ENCODE data around the gene SLC26A1. TPM values are rescaled to one million over a fixed set of nuclear protein-coding genes. Genes with fewer than 3 reads are reported as not detected.

Gene SLC26A1
- total RNA-seq (2014; rRNA removed; shearing (Covaris generic)): not detected in 2 replicates

GRCh38 chr4:993111-994029, at the start of gene SLC26A1:
SLC26A1 (minus strand) TSS chr4:993404; CDS start chr4:991703, 1,701 bp downstream.
- DNase-seq (ENCODE audit: low read depth): no peak

DNA sequence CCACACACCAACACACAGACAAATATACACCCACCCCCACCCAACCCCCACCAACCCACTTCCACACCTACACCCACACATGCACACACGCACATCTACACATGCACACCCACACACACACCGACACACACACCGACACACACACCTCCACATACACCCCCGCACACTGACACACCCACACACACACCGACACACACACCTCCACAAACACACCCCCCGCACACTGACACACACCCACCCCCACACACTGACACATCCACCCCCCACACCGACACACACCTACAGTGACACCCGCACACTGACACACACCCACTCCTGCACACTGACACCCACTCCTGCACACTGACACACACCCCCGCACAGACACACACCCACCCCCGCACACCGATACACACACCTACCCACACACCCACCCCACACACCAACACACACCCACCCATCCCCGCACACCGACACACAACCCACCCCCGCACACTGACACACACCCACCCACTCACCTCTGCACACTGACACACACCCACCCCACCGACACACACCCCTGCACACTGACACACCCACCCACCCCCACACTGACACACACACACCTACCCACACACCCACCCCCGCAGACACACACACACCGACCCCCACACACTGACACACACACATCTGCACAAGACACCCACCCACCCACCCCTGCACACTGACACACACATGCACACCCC, 49.3 kb upstream of the SLC26A1 start:
- DNase-seq (ENCODE audit: low read depth): no peak

DNA sequence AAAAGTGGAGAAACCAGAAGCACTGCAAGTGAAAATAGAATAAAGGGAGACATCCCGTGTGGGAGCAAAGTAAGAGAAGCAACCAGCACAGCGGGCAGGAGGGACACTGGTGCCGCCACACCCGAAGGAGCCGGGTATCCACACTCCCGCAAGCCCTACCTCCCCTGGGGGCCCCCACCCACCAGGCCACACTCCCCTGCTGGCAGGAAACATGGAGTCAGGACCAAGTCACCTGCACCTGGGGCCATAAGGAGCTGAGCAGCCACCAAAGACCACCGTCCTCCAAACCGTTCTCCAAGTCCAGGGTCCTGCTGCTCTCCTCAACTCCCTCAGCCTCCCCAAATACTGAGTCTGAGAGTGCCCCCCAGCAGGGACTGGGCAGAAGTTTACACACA, 48.7 kb upstream of the SLC26A1 start:
- no peak for DNase-seq (ENCODE audit: low read depth)

DNA sequence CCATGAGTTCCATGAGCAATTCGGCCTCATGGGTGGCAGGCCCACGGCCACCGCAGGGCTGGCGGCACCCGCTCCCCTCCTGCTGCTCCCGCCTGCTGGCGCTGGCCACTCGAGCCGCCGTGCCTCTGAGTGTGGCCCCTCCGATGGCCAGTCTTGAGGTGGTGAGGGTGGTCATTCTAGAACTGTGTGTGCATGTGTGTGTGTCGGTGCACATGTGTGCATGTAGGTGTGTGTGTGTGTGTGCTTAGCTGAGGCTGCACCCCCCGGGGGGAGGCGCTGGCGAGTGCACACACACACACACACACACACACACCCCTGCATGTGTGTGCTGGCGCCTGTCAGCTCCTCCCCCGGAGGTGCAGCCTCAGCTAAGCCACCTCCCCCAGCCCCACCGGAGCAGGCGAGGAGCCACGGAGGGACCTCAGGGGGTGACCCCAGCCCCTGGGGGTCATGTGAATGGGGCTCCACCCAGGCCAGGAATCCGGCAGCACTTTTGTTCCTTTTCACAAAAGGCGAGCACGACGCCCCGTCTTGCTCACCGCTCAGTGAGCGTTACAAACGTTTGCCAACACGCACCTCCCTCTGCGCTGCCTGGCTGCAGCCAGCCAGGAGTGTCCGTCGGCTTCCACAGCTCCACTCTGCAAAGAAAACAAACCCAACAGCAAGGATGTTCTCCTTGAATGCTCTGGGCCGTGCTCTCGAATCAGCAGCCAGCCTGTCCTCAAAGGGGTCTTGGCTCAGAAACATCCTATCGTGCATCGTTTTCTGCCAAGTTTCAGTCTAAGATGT, 48.1 kb upstream of the SLC26A1 start:
- peak; percentile 57 for DNase-seq (ENCODE audit: low read depth)

GRCh38 chr4:1040344-1041146, 47.3 kb upstream of the SLC26A1 start:
- no peak for DNase-seq (ENCODE audit: low read depth)

DNA sequence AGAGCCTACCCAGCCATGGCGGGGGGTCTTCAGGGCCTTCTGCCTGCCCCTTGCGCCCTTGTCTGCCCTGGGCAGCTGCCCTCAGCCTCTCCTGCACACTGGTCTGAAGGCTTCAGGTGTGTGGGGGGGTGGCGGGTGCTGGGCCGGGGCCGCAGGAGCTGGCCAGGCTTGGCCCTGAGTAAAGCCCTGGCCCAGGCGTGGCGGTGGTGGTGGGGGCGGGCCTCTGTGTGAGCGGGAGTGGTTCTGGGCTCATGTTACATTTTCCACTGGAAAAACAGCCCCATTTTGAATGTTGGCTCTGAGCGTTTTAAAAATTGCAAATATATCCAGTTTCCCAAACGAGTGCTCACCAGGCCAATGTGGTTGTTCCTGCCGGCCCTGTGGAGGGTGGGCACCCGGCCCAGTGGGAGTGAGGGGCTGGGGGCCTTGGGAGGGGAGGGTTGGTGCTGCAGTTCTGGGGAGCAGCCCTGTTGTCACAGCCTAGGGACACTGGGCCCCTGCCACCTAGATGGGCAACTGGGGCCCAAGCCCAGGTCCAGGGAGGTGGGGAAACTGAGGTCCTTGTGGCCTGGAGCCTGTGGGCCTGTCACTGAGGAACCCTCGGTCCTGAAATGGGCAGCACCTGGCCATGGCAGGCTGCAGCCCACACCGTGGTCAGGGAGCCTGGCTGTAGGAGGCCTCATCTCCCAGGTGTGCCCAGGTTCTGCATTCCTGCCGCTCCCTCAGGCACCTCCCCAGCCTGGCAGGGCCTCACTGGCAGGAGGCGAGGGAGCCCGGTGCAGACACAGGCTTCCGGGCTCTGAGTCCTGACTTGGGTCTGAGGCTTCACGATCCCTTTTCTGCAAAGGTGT, 46.5 kb upstream of the SLC26A1 start:
- peak; percentile 62 for DNase-seq (ENCODE audit: low read depth)

- no peak for DNase-seq (ENCODE audit: low read depth)
Observed at GRCh38 chr4:1038948-1039492, 45.8 kb upstream of the SLC26A1 start.

GRCh38 chr4:1036976-1037810, 44.0 kb upstream of the SLC26A1 start:
- DNase-seq (ENCODE audit: low read depth): no peak

GRCh38 chr4:1036095-1036494, 42.9 kb upstream of the SLC26A1 start:
- DNase-seq (ENCODE audit: low read depth): no peak

DNA sequence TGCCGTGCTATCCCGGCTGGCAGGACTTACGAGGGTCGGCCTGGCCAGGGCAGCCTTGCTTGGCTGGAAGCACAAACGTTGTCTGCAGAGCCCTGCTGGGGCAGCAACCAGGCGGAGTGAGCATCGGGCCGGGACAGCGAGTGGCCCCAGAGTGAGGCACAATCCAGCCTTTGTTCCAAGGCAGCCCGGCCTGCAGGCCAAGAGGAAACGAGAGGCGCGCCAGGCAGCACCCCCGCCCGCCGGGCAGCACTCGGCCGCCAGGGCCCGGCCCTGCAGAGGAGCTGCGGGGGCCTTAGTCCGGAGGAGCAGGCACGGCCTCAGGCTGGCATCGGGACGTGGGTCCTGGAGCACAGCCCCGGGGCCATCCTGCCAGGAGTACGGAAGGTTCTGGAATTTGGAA, 42.3 kb upstream of the SLC26A1 start:
- DNase-seq (ENCODE audit: low read depth): no peak

DNA sequence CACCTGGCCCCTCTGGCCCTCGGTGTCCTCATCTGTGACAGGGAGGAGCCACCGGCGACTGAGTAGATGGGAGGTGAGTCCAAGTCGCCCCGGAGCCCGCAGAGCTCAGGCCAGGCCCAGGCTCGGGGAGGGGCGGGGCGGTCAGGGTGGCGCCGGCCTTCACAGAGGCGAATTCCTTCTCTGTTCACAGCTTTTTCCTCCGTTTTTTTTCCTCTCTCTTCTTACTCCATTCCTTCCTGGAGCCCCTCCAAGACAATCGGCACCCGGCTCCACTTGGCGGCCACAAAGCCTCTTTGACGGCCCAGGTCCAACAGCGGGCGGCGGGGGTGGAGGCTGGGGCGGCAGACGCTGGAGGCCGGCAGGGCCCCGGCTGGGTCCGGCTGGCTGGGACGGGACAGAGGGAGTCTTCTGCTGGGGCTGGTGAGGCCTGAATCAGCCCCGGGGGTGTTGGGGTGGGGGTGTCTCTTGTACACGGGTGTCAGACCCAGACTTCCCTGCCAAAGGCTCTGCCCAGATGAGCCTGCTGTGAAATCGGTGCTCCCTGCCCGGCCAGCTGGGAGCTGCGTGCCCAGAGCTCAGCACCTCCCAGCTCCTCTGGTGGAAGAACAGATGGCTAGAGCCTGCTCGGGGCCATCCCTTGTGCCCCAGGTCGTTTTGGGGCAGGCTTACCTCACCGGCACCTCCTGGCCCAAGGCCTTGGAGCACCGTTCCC, 40.8 kb upstream of the SLC26A1 start:
- DNase-seq (ENCODE audit: low read depth): peak; percentile 71

DNA sequence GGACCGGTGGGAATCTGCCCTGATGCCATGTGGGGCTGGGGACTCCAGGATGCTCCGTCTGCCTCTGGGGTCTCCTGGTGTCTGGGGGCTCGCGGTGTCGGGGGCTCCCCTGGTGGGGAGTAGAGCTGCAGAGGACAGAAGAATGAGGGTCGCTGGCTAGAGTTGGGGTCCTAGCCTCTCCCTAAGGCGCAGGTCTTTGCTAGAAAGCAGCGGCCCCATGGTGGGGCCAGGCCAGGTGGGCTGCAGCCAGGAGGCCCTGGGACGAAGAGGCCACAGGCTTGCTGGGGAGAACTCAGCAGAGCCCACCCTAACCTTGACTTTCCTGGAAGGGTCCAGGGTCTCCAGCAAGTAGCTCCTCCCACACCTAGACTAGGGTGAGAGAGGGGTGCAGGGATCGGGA, 39.7 kb upstream of the SLC26A1 start:
- no peak for DNase-seq (ENCODE audit: low read depth)

DNA sequence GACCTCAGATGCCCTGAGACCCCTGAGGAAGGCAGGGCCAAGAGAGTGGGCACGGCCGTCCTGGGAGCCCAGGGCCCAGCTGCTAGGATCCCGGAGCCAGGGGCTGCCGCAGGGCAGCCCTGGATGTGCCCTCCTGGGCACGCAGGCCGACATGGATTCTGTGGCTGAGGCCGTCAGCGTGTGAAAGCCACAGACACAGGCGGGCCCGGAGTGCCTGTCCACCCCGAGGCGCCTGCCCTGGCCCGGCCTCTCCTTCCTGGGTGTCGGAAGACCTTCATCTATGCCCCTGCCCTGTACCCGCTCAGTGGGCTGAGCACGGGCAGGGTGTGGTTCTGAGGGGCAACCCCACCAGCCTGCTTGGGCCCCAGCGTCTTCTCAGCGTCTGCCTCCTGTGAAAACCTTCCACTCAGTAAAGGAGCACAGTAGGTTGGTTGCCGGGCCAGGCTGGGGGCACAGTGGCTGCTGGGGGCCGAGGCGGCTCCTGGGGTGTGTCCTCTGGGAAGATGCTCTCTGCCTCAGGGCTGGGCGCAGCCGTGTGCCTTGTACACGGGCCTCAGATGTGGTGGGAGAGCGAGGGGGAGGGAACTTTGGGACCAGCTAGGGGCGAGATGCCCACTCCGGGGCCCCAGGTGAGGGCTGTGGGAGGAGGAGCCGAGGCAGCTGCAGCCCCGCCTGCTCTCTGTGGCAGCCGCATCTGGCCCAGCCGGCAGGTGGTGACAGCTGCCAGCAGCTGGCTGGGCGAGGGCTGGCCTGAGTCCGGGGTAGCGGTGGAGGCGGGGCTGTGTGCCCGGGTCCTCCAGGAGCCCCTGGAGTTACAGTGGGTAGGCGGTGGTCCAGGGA, 39.0 kb upstream of the SLC26A1 start:
- no peak for DNase-seq (ENCODE audit: low read depth)

GRCh38 chr4:1031346-1031745, 38.1 kb upstream of the SLC26A1 start:
- no peak for DNase-seq (ENCODE audit: low read depth)

GRCh38 chr4:1030559-1030958, 37.4 kb upstream of the SLC26A1 start:
- no peak for DNase-seq (ENCODE audit: low read depth)

GRCh38 chr4:1030031-1030430, 36.8 kb upstream of the SLC26A1 start:
- DNase-seq (ENCODE audit: low read depth): no peak

DNA sequence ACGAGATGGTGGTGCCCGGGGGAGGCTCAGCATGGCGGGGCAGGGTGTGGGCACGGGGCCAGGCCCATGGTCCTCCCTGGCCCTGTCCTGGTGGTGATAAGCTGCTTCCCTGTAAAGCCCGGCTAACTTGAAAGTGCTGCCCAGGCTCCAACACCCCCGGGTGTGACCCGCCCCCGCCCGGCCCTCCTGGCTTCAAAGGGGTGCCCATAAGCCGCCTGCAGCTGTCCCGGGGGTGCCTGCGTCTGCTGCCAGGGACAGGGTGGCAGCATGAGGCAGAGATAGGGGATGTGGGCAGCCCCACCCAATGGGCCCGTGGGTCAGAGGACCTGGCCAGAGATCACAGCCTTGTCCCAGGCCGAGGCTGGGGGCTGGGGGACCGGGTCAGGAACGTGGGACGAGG, 36.3 kb upstream of the SLC26A1 start:
- DNase-seq (ENCODE audit: low read depth): no peak
